RKO (cell line): ENCODE data around the gene POU6F2.
"Not testable (repeated sequence)": the region's sequence is repeated elsewhere in the genome, so short reads cannot be mapped to it uniquely, and the experiment has no call there.

Experiments
- DNase-seq: peaks from one replicate; pipeline ENCODE4 v3.0.0-alpha.2; 2016; ENCODE audit warnings: low spot score

The POU6F2 gene

GRCh38 chr7:39306016-39306570 is 328.4 kb downstream of the POU6F2 start:
- DNase-seq: no peak

GRCh38 chr7:39310699-39311098 is 333.0 kb downstream of the POU6F2 start:
- no peak for DNase-seq

- DNase-seq: no peak
These were observed 334.7 kb downstream of the POU6F2 start for GRCh38 chr7:39312254-39312989.

- DNase-seq: no peak
These were observed 335.7 kb downstream of the POU6F2 start for GRCh38 chr7:39313376-39313775.

- DNase-seq: no peak
These were observed 336.3 kb downstream of the POU6F2 start for GRCh38 chr7:39313974-39314373.

- DNase-seq: no peak
These were observed 339.4 kb downstream of the POU6F2 start for GRCh38 chr7:39317107-39317506.

- no peak for DNase-seq
These were observed 340.2 kb downstream of the POU6F2 start for GRCh38 chr7:39317896-39318295.

GRCh38 chr7:39321245-39321644 is 343.5 kb downstream of the POU6F2 start:
- DNase-seq: no peak

GRCh38 chr7:39321909-39322498 is 344.3 kb downstream of the POU6F2 start:
- DNase-seq: no peak

- no peak for DNase-seq
These were observed 346.5 kb downstream of the POU6F2 start for GRCh38 chr7:39324139-39324760.

GRCh38 chr7:39331607-39332006 is 353.9 kb downstream of the POU6F2 start:
- not testable (repeated sequence) for DNase-seq

GRCh38 chr7:39332142-39332541 is 354.4 kb downstream of the POU6F2 start:
- DNase-seq: no peak

GRCh38 chr7:39333701-39334100 is 356.0 kb downstream of the POU6F2 start:
- DNase-seq: no peak

- no peak for DNase-seq
These were observed 358.7 kb downstream of the POU6F2 start for GRCh38 chr7:39336442-39336841.

- DNase-seq: no peak
These were observed 361.0 kb downstream of the POU6F2 start for GRCh38 chr7:39338716-39339115.

- no peak for DNase-seq
These were observed 361.9 kb downstream of the POU6F2 start for GRCh38 chr7:39339591-39339990.

GRCh38 chr7:39341083-39341482 is 363.4 kb downstream of the POU6F2 start:
- DNase-seq: no peak

GRCh38 chr7:39342763-39343162 is 365.1 kb downstream of the POU6F2 start:
- DNase-seq: no peak

- DNase-seq: no peak
These were observed 371.9 kb downstream of the POU6F2 start for GRCh38 chr7:39349452-39350123.

GRCh38 chr7:39353615-39354376 is 376.1 kb downstream of the POU6F2 start:
- no peak for DNase-seq

GRCh38 chr7:39355664-39356063 is 378.0 kb downstream of the POU6F2 start:
- DNase-seq: no peak
